Astrocyte (in vitro differentiated cells and primary cell): Measurements from ENCODE around the gene WFDC5.

Experiments
- CTCF ChIP-seq: IDR thresholded peaks from 2 replicates; pipeline ENCODE4 v1.5.1; 2011; ENCODE audit warnings: low read depth, mild to moderate bottlenecking, inconsistent platforms, low read length, moderate library complexity; ENCODE audit not compliant: insufficient read depth
- EZH2 ChIP-seq: IDR thresholded peaks from 2 replicates; pipeline ENCODE4 v1.6.1; 2012; ENCODE audit warnings: mild to moderate bottlenecking, low read length, inconsistent platforms; ENCODE audit not compliant: insufficient read depth

- TF ChIP-seq EZH2 (no peak), CTCF (no peak)
Observed at GRCh38 chr20:45067558-45067957, 47.4 kb downstream of the WFDC5 start.
